GM23248 (cell line): Measurements from ENCODE around the gene ADGRF5.

Experiments used
- EZH2 ChIP-seq: fragments of 200-600 bp; sonication (generic); IDR thresholded peaks from 2 replicates; pipeline ENCODE4 v1.6.1; 2018; ENCODE audit warnings: antibody characterized with exemption, mild to moderate bottlenecking; ENCODE audit not compliant: insufficient read depth, poor library complexity, severe bottlenecking
- EZH2phosphoT487 ChIP-seq: fragments of 200-600 bp; sonication (generic); IDR thresholded peaks from 2 replicates; pipeline ENCODE4 v1.6.1; 2018; ENCODE audit warnings: antibody characterized with exemption, moderate library complexity, mild to moderate bottlenecking, low read depth; ENCODE audit not compliant: insufficient read depth

DNA sequence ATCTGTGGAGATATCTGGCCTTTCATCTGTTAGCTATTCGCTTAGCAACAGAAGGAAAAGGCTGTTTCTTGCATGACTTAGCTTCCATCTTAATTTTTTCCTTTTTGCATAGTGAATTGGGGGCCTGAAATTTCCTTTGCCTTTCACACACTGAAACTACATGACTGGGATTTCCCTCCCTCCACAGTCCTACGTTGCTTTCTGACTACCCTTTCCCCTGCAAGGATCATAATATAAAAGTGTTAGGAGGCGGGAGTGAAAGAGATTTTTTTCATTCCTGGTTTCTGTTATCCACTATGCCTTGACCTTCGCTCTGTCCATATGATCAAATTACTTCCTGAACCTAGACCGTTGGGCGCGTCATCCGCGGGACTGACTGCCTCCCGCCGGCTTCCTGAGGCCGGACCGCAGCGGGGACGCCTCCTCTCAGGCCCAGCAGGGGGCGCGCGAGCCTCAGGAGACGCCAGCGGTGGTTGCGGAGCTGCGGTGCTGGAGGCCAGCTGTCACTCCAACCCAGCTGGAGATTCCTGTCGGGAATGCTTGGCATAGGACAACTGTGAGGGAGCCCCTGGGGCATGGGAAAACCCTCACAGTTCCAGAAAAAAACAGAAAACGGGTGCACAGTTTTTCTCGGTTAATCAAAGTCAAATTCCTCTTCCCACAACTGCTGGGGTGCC is 72.9 kb downstream of the ADGRF5 start:
- TF ChIP-seq EZH2 = no peak
- no peak for TF ChIP-seq EZH2phosphoT487
